ENCODE measurements around the gene IRAK4. TPM values are rescaled to one million over a fixed set of nuclear protein-coding genes. Genes with fewer than 3 reads are reported as not detected.

IRAK4 gene
- total and polyA plus RNA-seq, 12 donors = 9.8 to 25.6 (median 12.4) TPM

GRCh38 chr12:43762596-43762995, 3.8 kb downstream of the IRAK4 start:
- no peak overlapping the region for H3K4me3 ChIP-seq
- H3K27ac ChIP-seq = no peak overlapping the region
- H3K27me3 ChIP-seq = no peaks in the 10 kb centered on the region
- TF ChIP-seq CTCF (IDR thresholded peaks at IDR 0.05) (no peak), POLR2A (IDR thresholded peaks at IDR 0.05) (no peak)
- peaks cover 0 to 32% of the 10 kb centered on the region in 2 donors for H3K4me1 ChIP-seq (replicated peaks in 1 of 2)
- H3K9me3 ChIP-seq (replicated peaks in 1 of 3) = no peaks in the 10 kb centered on the region
- DNase-seq = no peak
- intact Hi-C loops (cut with DNase I) = no loop called here
- H3K36me3 ChIP-seq (replicated peaks in 1 of 2) = no peaks in the 10 kb centered on the region

- DNase-seq = no peak
- intact Hi-C loops (cut with DNase I) = no loop called here
- H3K4me1 ChIP-seq (replicated peaks in 1 of 2) = peaks cover 0 to 25% of the 10 kb centered on the region in 2 donors
- H3K4me3 ChIP-seq = no peak overlapping the region
- no peak overlapping the region for H3K27ac ChIP-seq
- no peak for TF ChIP-seq POLR2A (IDR thresholded peaks at IDR 0.05)
- TF ChIP-seq CTCF (IDR thresholded peaks at IDR 0.05) = no peak
- no peaks in the 10 kb centered on the region for H3K27me3 ChIP-seq
- no peaks in the 10 kb centered on the region for H3K9me3 ChIP-seq (replicated peaks in 1 of 3)
- no peaks in the 10 kb centered on the region for H3K36me3 ChIP-seq (replicated peaks in 1 of 2)
These were observed 5.0 kb downstream of the IRAK4 start for GRCh38 chr12:43763769-43764168.

GRCh38 chr12:43764528-43764927, 5.8 kb downstream of the IRAK4 start:
- TF ChIP-seq POLR2A (IDR thresholded peaks at IDR 0.05) (no peak), CTCF (IDR thresholded peaks at IDR 0.05) (no peak)
- Histone ChIP-seq H3K9me3 (replicated peaks in 1 of 3) (no peaks in the 10 kb centered on the region), H3K4me1 (replicated peaks in 1 of 2) (peaks cover 0 to 23% of the 10 kb centered on the region in 2 donors), H3K36me3 (replicated peaks in 1 of 2) (no peaks in the 10 kb centered on the region), H3K4me3 (no peak overlapping the region), H3K27me3 (no peaks in the 10 kb centered on the region), H3K27ac (no peak overlapping the region)
- no peak for DNase-seq
- intact Hi-C loops (cut with DNase I) = no loop called here

- Histone ChIP-seq H3K36me3 (replicated peaks in 1 of 2) (peaks cover 0 to 11% of the 10 kb centered on the region in 2 donors), H3K4me1 (replicated peaks in 1 of 2) (peaks cover 0 to 5% of the 10 kb centered on the region in 2 donors), H3K27me3 (no peaks in the 10 kb centered on the region), H3K27ac (no peak overlapping the region), H3K9me3 (replicated peaks in 1 of 3) (no peaks in the 10 kb centered on the region), H3K4me3 (no peak overlapping the region)
- DNase-seq = no peak
- TF ChIP-seq CTCF (IDR thresholded peaks at IDR 0.05) = no peak
- no peak for TF ChIP-seq POLR2A (IDR thresholded peaks at IDR 0.05)
- intact Hi-C loops (cut with DNase I) = no loop called here
These were observed 7.5 kb downstream of the IRAK4 start for GRCh38 chr12:43766291-43766690.
